Adrenal gland (tissue), 12 donors: Measurements from ENCODE around the gene IKZF3. TPM values are rescaled to one million over a fixed set of nuclear protein-coding genes. Genes with fewer than 3 reads are reported as not detected.

Source experiments
- DNase-seq, 7 donors: peaks; one replicate each; pipeline ENCODE4 v3.0.0-alpha.2; 2019 to 2020
- H3K27ac ChIP-seq, 5 donors: fragments of 200-600 bp; sonication (generic) in 4 of 5; 1 replicate in 3 of 5; 2 replicates in 2 of 5; pipeline versions ENCODE4 v1.5.1 to v1.8.0; 2016 to 2020; ENCODE audit warnings: mild to moderate bottlenecking in 1 of 5
- H3K27me3 ChIP-seq: fragments of 200-600 bp; 2 replicates; pipeline ENCODE4 v1.8.0; 2021
- H3K36me3 ChIP-seq, 2 donors: fragments of 200-600 bp; replicated peaks in 1 of 2; 1 replicate in 1 of 2; 2 replicates in 1 of 2; pipeline versions ENCODE4 v1.5.1 to v1.8.0; 2018 to 2022
- H3K4me1 ChIP-seq, 2 donors: fragments of 200-600 bp; replicated peaks in 1 of 2; 1 replicate in 1 of 2; 2 replicates in 1 of 2; pipeline versions ENCODE4 v1.5.1 to v1.8.0; 2018 to 2021
- H3K4me3 ChIP-seq, 4 donors: fragments of 200-600 bp; sonication (generic) in 3 of 4; one replicate each; pipeline ENCODE4 v1.5.1; 2016 to 2018
- H3K9me3 ChIP-seq, 3 donors: fragments of 200-600 bp; sonication (generic) in 1 of 3; replicated peaks in 1 of 3; 1 replicate in 2 of 3; 2 replicates in 1 of 3; pipeline versions ENCODE4 v1.5.1 to v1.8.0; 2016 to 2021
- POLR2A ChIP-seq, 2 donors: fragments of 450-650 bp; IDR thresholded peaks; one replicate each; pipeline ENCODE4 v1.6.1; 2017; ENCODE audit warnings: antibody characterized with exemption in 2 of 2, mild to moderate bottlenecking in 2 of 2, moderate library complexity in 1 of 2
- WGBS, 4 donors: extraction: QIAGEN DNeasy Blood & Tissue Kit in 2 of 4; methylation state at CpG; one replicate each; pipeline versions ENCODE4 v1.1.5 to v1.1.7; 2013 to 2017; 5-methylcytosine and 5-hydroxymethylcytosine counted together
- intact Hi-C, 2 donors: fragments of 100-400 bp; cut with DNase I; formaldehyde crosslinking; loops; one replicate each; pipeline versions ENCODE4 v1.14.1 to v1.15.0; 2022 to 2023
- polyA plus RNA-seq, 3 donors: library from polyadenylated mRNA; stranded (reverse); fragments of 200-250 nt in 2 of 3; fragments of 350-450 nt in 1 of 3; fragmentation: Illumina TruSeq in 1 of 3; extraction: RNeasy Lipid Tissue Mini Kit (QIAGEN cat#74804) in 1 of 3; gene quantifications; one replicate each; pipeline ENCODE4 v1.2.3, GENCODE V29; 2013 to 2014
- total RNA-seq, 9 donors: library from RNA; depleted of rRNA in 4 of 9; stranded (reverse); fragments of >200 nt in 4 of 9; fragments of 120-200 nt in 1 of 9; fragmentation: NEBNext Ultra II Directional in 1 of 9; extraction: Animal tissue kit (Norgen Biotek cat#: 25700) in 1 of 9; gene quantifications; one replicate each; pipeline versions ENCODE4 v1.1.0 to v1.2.4, GENCODE V29; 2013 to 2023
- TF ChIP-seq, protein P1 (sequence below), 6 experiments: fragments of 450-650 bp in 4 of 6; fragments of 200-600 bp in 2 of 6; sonication (generic) in 1 of 6; IDR thresholded peaks; 1 replicate in 5 of 6; 2 replicates in 1 of 6; pipeline versions ENCODE4 v1.5.1 to v1.8.0; 2016 to 2021; ENCODE audit warnings: antibody characterized with exemption in 6 of 6, mild to moderate bottlenecking in 2 of 6, moderate library complexity in 1 of 6
- donor health status: healthy with polysubstance abuse.
- donor health status: Bipolar disorder and iron deficiency.
- donor health status: DM: yes; HTN: yes; CAD: no.
- donor health status: DM: no; HTN: no; CAD: no.
- donor health status: DM: no; HTN: no; CAD: no.
- donor health status: DM: yes; HTN: yes; CAD: no.

Gene IKZF3
- total and polyA plus RNA-seq, 12 donors: 0.06 to 3.6 (median 0.86) TPM

DNA sequence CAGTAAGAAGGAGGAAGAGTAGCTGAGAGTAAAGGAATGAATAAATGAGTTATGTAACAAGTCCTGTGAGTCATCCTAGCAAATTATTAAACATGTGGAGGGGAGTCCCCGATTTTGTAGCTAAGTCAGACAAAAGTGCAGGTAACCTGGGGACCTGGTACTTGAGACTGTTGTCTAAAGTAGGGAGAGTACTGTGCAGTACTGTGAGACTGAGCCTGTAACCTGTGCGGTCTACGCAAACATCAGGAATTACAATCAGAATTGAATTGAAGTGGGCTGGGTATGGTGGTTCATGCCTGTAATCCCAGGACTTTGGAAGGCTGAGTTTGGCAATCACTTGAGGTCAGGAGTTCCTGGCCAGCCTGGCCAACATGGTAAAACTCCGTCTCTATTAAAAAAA, 35.7 kb downstream of the IKZF3 start:
- 78 to 89% (median 84%) methylated on average over 4 of the region's 4 CpGs for WGBS, 4 donors
- no peak for DNase-seq
- intact Hi-C loops: no loop called here
- Histone ChIP-seq H3K4me3 (no peak overlapping the region), H3K27me3 (peaks cover 12% of the 10 kb centered on the region), H3K4me1 (no peaks in the 10 kb centered on the region), H3K9me3 (peaks cover 0 to 5% (median 0%) of the 10 kb centered on the region in 3 donors), H3K36me3 (no peaks in the 10 kb centered on the region), H3K27ac (no peak overlapping the region)
- TF ChIP-seq POLR2A (IDR thresholded peaks at IDR 0.05): no peak
- TF ChIP-seq, protein P1, sequence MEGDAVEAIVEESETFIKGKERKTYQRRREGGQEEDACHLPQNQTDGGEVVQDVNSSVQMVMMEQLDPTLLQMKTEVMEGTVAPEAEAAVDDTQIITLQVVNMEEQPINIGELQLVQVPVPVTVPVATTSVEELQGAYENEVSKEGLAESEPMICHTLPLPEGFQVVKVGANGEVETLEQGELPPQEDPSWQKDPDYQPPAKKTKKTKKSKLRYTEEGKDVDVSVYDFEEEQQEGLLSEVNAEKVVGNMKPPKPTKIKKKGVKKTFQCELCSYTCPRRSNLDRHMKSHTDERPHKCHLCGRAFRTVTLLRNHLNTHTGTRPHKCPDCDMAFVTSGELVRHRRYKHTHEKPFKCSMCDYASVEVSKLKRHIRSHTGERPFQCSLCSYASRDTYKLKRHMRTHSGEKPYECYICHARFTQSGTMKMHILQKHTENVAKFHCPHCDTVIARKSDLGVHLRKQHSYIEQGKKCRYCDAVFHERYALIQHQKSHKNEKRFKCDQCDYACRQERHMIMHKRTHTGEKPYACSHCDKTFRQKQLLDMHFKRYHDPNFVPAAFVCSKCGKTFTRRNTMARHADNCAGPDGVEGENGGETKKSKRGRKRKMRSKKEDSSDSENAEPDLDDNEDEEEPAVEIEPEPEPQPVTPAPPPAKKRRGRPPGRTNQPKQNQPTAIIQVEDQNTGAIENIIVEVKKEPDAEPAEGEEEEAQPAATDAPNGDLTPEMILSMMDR (IDR thresholded peaks at IDR 0.05): no peak

DNA sequence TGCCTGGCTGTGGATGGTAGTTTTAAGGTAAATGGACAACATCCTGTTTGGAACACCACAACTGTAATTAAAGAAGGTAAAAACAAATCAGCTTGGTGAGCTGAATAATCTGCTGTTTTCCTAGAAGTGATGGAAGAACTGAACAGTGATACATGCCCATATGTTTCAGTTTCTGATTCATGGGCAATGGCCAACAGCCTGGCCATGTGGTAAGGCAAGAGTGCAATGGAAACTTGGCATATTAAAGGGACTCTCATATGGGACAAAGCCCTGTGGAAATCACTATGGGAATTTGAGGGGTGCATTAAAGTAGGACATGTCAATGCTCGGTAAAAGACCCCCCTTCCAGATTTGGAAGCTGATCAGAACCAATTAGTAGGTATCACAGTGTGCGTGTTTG, 37.8 kb downstream of the IKZF3 start:
- peaks cover 0 to 9% (median 0%) of the 10 kb centered on the region in 3 donors for H3K9me3 ChIP-seq
- H3K27ac ChIP-seq: no peak overlapping the region
- H3K27me3 ChIP-seq: peaks cover 12% of the 10 kb centered on the region
- no peaks in the 10 kb centered on the region for H3K36me3 ChIP-seq
- H3K4me3 ChIP-seq: no peak overlapping the region
- no peaks in the 10 kb centered on the region for H3K4me1 ChIP-seq
- intact Hi-C loops: no loop called here
- no peak for DNase-seq
- TF ChIP-seq POLR2A (IDR thresholded peaks at IDR 0.05): no peak
- TF ChIP-seq, protein P1 (IDR thresholded peaks at IDR 0.05): no peak
- 80 to 90% (median 85%) methylated on average over 2 of the region's 2 CpGs for WGBS, 4 donors

DNA sequence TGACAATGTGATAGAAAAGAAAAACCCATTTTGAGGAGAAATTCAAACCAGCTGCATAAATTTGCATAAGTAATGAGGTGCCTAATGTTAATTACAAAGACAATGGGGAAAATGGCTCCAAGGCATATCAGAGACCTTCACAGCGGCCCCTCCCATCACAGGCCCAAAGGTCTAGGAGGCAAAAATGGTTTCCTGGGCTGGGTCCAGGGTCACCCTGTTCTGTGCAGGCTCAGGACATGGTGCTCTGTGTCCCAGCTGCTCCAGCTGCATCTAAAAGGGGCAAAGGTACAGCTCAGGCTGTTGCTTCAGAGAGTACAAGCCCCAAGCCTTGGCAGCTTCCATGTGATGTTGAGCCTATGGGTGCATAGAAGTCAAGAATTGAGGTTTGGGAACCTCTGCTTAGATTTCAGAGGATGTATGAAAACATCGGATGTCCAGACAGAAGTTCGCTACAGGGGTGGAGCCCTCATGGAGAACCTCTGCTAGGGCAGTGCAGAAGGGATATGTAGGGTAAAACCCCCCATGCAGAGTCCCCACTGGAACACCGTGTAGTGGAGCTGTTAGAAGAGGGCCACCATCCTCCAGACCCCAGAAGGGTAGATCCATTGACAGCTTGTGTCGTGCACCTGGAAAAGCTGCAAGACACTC, 40.6 kb downstream of the IKZF3 start:
- H3K36me3 ChIP-seq: no peaks in the 10 kb centered on the region
- H3K9me3 ChIP-seq: peaks cover 0 to 9% (median 0%) of the 10 kb centered on the region in 3 donors
- no peak for DNase-seq
- intact Hi-C loops: no loop called here
- peaks cover 14% of the 10 kb centered on the region for H3K27me3 ChIP-seq
- no peak overlapping the region for H3K4me3 ChIP-seq
- no peak for TF ChIP-seq POLR2A (IDR thresholded peaks at IDR 0.05)
- TF ChIP-seq, protein P1 (IDR thresholded peaks at IDR 0.05): no peak
- no peaks in the 10 kb centered on the region for H3K4me1 ChIP-seq
- WGBS, 4 donors: 88 to 94% (median 93%) methylated on average over 4 to 5 of the region's 5 CpGs
- H3K27ac ChIP-seq: no peak overlapping the region

DNA sequence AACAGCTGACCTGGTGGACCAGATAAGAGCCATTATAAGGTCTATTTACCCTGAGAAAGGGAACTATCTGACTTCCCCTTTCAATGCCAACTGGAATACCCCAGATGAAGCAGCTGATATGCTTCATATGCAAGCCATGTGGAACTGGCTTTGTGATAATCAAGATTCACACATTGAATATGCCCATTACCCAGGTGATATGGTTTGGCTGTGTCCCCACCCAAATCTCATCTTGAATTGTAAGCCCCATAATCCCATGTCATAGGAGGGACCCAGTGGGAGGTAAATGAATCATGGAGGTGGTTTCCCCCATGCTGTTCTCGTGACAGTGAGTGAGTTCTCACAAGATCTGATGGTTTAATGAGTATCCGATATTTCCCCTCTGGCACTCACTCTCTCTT, 42.1 kb downstream of the IKZF3 start:
- H3K9me3 ChIP-seq: peaks cover 0 to 9% (median 0%) of the 10 kb centered on the region in 3 donors
- peaks cover 13% of the 10 kb centered on the region for H3K27me3 ChIP-seq
- no peaks in the 10 kb centered on the region for H3K4me1 ChIP-seq
- no peak for TF ChIP-seq POLR2A (IDR thresholded peaks at IDR 0.05)
- TF ChIP-seq, protein P1 (IDR thresholded peaks at IDR 0.05): no peak
- H3K36me3 ChIP-seq: no peaks in the 10 kb centered on the region
- H3K27ac ChIP-seq: no peak overlapping the region
- H3K4me3 ChIP-seq: no peak overlapping the region
- intact Hi-C loops: no loop called here
- no peak for DNase-seq
- 79 to 89% (median 80%) methylated on average over 2 of the region's 2 CpGs for whole genome bisulfite sequencing, 4 donors
